ENCODE data around the gene NKAIN2.
"Not testable (repeated sequence)": the region's sequence is repeated elsewhere in the genome, so short reads cannot be mapped to it uniquely, and the experiment has no call there.

Gene NKAIN2

GRCh38 chr6:124722141-124722878 lies 918.6 kb downstream of the NKAIN2 start:
- DNase-seq = no peak

- no peak for DNase-seq
These were observed 920.0 kb downstream of the NKAIN2 start for GRCh38 chr6:124723671-124724070.

GRCh38 chr6:124737804-124738203 lies 934.1 kb downstream of the NKAIN2 start:
- not testable (repeated sequence) for DNase-seq

- DNase-seq = no peak
These were observed 934.8 kb downstream of the NKAIN2 start for GRCh38 chr6:124738482-124738881.

- no peak for DNase-seq
These were observed 937.7 kb downstream of the NKAIN2 start for GRCh38 chr6:124741341-124741740.

- no peak for DNase-seq
These were observed 939.3 kb downstream of the NKAIN2 start for GRCh38 chr6:124742971-124743370.

GRCh38 chr6:124743420-124743819 lies 939.8 kb downstream of the NKAIN2 start:
- DNase-seq = no peak

GRCh38 chr6:124747349-124747748 lies 943.7 kb downstream of the NKAIN2 start:
- no peak for DNase-seq

GRCh38 chr6:124748778-124749177 lies 945.1 kb downstream of the NKAIN2 start:
- DNase-seq = no peak

- no peak for DNase-seq
These were observed 949.3 kb downstream of the NKAIN2 start for GRCh38 chr6:124753001-124753400.

- DNase-seq = no peak
These were observed 950.0 kb downstream of the NKAIN2 start for GRCh38 chr6:124753562-124754105.

GRCh38 chr6:124755321-124755720 lies 951.7 kb downstream of the NKAIN2 start:
- DNase-seq = no peak

GRCh38 chr6:124757560-124757959 lies 953.9 kb downstream of the NKAIN2 start:
- DNase-seq = no peak

GRCh38 chr6:124758663-124759062 lies 955.0 kb downstream of the NKAIN2 start:
- no peak for DNase-seq

GRCh38 chr6:124765280-124765679 lies 961.6 kb downstream of the NKAIN2 start:
- no peak for DNase-seq

- no peak for DNase-seq
These were observed 964.6 kb downstream of the NKAIN2 start for GRCh38 chr6:124768224-124768623.

GRCh38 chr6:124769811-124770544 lies 966.3 kb downstream of the NKAIN2 start:
- no peak for DNase-seq

GRCh38 chr6:124770784-124771183 lies 967.1 kb downstream of the NKAIN2 start:
- DNase-seq = no peak

GRCh38 chr6:124772733-124773319 lies 969.2 kb downstream of the NKAIN2 start:
- DNase-seq = no peak

GRCh38 chr6:124775121-124775520 lies 971.5 kb downstream of the NKAIN2 start:
- no peak for DNase-seq

GRCh38 chr6:124777863-124778262 lies 974.2 kb downstream of the NKAIN2 start:
- no peak for DNase-seq

- no peak for DNase-seq
These were observed 977.0 kb downstream of the NKAIN2 start for GRCh38 chr6:124780623-124781022.

- no peak for DNase-seq
These were observed 979.7 kb downstream of the NKAIN2 start for GRCh38 chr6:124783344-124783743.

- DNase-seq = no peak
These were observed 987.5 kb downstream of the NKAIN2 start for GRCh38 chr6:124791156-124791555.

All from GOT3 (cell line).